ENCODE data around the gene BRPF1.
A peak's percentile ranks its signal among the peaks of the same experiment; 100 is the strongest.

Gene BRPF1

DNA sequence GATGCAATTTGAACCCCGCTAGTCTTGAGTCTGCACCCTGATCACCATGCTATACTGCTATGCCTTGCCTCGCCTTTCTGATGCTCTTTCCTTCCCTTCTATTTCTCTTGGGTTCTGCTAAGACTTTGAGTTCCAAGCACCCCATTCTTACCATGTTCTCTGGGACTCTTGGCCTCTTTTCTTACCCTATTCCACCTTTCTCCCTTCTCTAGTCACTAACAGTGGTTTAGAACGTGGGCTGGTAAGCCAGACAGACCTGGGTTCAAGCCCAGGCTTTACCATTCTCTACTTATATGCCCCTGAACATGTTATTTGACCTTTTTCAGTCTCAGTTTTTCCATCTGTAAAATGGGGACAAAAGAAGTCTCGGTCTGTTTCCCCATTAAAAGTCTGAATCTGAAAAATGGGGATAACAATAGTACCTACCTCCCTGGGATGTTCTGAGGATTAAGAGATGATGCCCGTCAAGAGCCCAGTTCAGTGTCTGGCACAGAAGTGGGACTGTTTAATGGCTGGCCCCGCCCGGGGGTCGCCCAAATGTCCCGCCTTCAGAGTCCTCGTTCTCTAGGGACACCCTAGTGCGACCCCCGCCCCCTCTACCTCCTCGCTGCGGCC lies 60.4 kb downstream of the BRPF1 start:
- Histone ChIP-seq H3F3A (ENCODE audit: low read depth) (no peaks in the 10 kb centered on the region), H3K9me2 (replicated peaks; ENCODE audit: low read depth, low read length) (no peaks in the 10 kb centered on the region), H3K36me3 (ENCODE audit: insufficient read depth, low read length) (no peaks in the 10 kb centered on the region; the same call in 1 of the 2 replicates), H4K20me1 (ENCODE audit: insufficient read depth, low read length, poor library complexity, severe bottlenecking) (peaks cover 24% of the 10 kb centered on the region), H3K9me3 (ENCODE audit: insufficient read depth, low read depth, low read length) (no peaks in the 10 kb centered on the region), H3K4me1 (ENCODE audit: insufficient read depth, low read length, poor library complexity, severe bottlenecking) (peaks cover 39% of the 10 kb centered on the region), H2AFZ (ENCODE audit: low read length) (peak overlapping the region; percentile 82; the same call in 1 of the 2 replicates), H3K79me2 (ENCODE audit: insufficient read depth, low read length) (peaks cover 69% of the 10 kb centered on the region), H3K27me3 (ENCODE audit: insufficient read depth, low read length, poor library complexity, severe bottlenecking) (no peaks in the 10 kb centered on the region), H3K4me2 (ENCODE audit: low read depth, low read length, poor library complexity, severe bottlenecking) (peak overlapping the region; percentile 96), H3K9ac (ENCODE audit: low read depth, low read length, poor library complexity, severe bottlenecking) (peak overlapping the region; percentile 99), H3K4me3 (ENCODE audit: low read length, poor library complexity, severe bottlenecking) (peak overlapping the region; percentile 97)
- TF ChIP-seq, protein P1, sequence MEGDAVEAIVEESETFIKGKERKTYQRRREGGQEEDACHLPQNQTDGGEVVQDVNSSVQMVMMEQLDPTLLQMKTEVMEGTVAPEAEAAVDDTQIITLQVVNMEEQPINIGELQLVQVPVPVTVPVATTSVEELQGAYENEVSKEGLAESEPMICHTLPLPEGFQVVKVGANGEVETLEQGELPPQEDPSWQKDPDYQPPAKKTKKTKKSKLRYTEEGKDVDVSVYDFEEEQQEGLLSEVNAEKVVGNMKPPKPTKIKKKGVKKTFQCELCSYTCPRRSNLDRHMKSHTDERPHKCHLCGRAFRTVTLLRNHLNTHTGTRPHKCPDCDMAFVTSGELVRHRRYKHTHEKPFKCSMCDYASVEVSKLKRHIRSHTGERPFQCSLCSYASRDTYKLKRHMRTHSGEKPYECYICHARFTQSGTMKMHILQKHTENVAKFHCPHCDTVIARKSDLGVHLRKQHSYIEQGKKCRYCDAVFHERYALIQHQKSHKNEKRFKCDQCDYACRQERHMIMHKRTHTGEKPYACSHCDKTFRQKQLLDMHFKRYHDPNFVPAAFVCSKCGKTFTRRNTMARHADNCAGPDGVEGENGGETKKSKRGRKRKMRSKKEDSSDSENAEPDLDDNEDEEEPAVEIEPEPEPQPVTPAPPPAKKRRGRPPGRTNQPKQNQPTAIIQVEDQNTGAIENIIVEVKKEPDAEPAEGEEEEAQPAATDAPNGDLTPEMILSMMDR (conservative IDR thresholded peaks at IDR 0.05; ENCODE audit: low read length): no peak
- TF ChIP-seq EZH2phosphoT487 (IDR thresholded peaks at IDR 0.05; ENCODE audit: borderline replicate concordance): no peak

DNA sequence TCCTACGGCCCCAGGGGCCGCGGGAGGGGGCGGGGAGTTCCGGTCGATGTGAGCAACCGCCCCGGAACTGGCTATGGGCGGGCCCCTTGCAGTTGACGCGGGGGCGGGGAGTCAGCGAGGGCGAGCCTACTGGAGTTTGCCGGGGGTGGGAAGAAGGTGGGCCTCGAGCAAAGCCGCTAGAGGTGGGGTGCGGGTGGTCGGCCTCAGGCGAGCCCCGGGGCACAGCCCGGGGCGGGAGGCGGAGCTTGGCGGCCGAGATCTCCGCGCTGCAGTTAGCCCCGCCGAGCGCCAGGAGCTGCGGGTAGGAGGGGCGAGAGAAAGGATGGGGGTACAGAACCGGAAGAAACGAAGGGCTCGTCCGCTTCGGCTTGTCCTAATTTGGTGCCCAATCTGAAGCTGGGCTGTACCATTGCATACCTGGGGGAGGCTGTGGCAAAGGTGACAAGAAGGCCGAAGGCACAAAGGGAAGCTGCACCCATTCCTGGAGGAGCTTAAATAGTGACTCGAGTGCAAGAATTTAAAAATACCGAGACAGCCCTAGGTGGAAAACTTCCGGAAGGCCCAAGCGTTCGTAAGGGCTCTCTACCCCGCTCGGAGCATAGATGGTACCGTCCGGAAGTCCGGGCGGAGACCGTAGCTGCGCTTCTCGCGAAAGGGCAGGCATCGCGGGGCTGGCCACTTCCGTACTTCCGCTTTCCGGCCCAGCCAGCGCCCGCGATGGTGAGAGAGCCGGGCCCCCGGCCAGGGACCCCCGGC lies 61.0 kb downstream of the BRPF1 start, which contains the start of the genes ARPC4 and TADA3:
TSS of gene ARPC4 (plus strand) at position 678 of the 756 bp plus-strand sequence. CDS start at position 718, 40 bp downstream.
TSS of gene TADA3 (minus strand) at position 69 of the 756 bp plus-strand sequence. CDS start 1,007 bp downstream, outside the sequence.
- H3K36me3 ChIP-seq (ENCODE audit: insufficient read depth, low read length): peaks cover 6% of the 10 kb centered on the region; the same call in 1 of the 2 replicates
- peak within 1 kb of the TSS; percentile 99 for H3K9ac ChIP-seq (ENCODE audit: low read depth, low read length, poor library complexity, severe bottlenecking)
- peaks cover 24% of the 10 kb centered on the region for H4K20me1 ChIP-seq (ENCODE audit: insufficient read depth, low read length, poor library complexity, severe bottlenecking)
- no peaks in the 10 kb centered on the region for H3K9me3 ChIP-seq (ENCODE audit: insufficient read depth, low read depth, low read length)
- H3K9me2 ChIP-seq (replicated peaks; ENCODE audit: low read depth, low read length): no peaks in the 10 kb centered on the region
- no peak for TF ChIP-seq EZH2phosphoT487 (IDR thresholded peaks at IDR 0.05; ENCODE audit: borderline replicate concordance)
- TF ChIP-seq, protein P1 (conservative IDR thresholded peaks at IDR 0.05; ENCODE audit: low read length): no peak
- no peaks in the 10 kb centered on the region for H3F3A ChIP-seq (ENCODE audit: low read depth)
- H3K79me2 ChIP-seq (ENCODE audit: insufficient read depth, low read length): peaks cover 76% of the 10 kb centered on the region
- H3K27me3 ChIP-seq (ENCODE audit: insufficient read depth, low read length, poor library complexity, severe bottlenecking): no peaks in the 10 kb centered on the region
- peak within 1 kb of the TSS; percentile 82 for H2AFZ ChIP-seq (ENCODE audit: low read length)
- peaks cover 39% of the 10 kb centered on the region for H3K4me1 ChIP-seq (ENCODE audit: insufficient read depth, low read length, poor library complexity, severe bottlenecking)
- peak within 1 kb of the TSS; percentile 96 for H3K4me2 ChIP-seq (ENCODE audit: low read depth, low read length, poor library complexity, severe bottlenecking)
- H3K4me3 ChIP-seq (ENCODE audit: low read length, poor library complexity, severe bottlenecking): peak within 1 kb of the TSS; percentile 97

DNA sequence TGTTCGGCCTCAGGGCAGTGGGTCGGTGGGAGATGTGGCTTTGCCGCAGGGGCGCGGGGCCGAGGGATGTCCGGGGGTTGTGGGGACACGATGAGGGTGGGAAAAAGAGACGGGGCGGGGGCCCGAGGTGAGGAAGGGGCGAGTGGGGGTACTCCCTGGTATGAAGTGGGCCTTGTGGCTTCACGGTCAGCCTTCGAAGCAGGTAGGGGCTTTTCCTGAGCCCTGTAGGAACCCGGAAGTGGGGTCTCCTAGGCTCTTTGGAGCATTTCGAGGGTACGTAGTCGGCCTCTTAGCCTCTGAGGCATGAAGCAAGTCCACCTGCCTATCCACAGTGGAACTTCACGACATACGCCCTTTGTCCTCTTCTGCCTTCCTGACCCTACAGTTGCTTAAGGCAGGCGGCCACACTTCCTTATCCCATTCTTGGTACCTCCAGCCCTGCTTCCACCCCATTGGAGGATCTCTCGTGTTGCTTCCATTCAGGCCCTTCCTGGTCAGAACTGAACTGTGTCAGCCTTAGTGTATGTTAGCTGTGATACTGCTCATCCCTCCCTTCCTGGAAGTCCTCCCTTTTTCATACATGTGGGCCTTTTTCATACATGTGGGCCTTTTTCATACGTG lies 61.7 kb downstream of the BRPF1 start:
- Histone ChIP-seq H3K9ac (ENCODE audit: low read depth, low read length, poor library complexity, severe bottlenecking) (peak overlapping the region; percentile 99), H3K4me1 (ENCODE audit: insufficient read depth, low read length, poor library complexity, severe bottlenecking) (peaks cover 39% of the 10 kb centered on the region), H3K27me3 (ENCODE audit: insufficient read depth, low read length, poor library complexity, severe bottlenecking) (no peaks in the 10 kb centered on the region), H3K4me3 (ENCODE audit: low read length, poor library complexity, severe bottlenecking) (peak overlapping the region; percentile 97), H3F3A (ENCODE audit: low read depth) (no peaks in the 10 kb centered on the region), H3K36me3 (ENCODE audit: insufficient read depth, low read length) (peaks cover 12% of the 10 kb centered on the region; the same call in 1 of the 2 replicates), H3K79me2 (ENCODE audit: insufficient read depth, low read length) (peaks cover 83% of the 10 kb centered on the region), H3K9me2 (replicated peaks; ENCODE audit: low read depth, low read length) (no peaks in the 10 kb centered on the region), H3K4me2 (ENCODE audit: low read depth, low read length, poor library complexity, severe bottlenecking) (peak overlapping the region; percentile 96), H3K9me3 (ENCODE audit: insufficient read depth, low read depth, low read length) (no peaks in the 10 kb centered on the region), H2AFZ (ENCODE audit: low read length) (peak overlapping the region; percentile 82; the same call in 1 of the 2 replicates), H4K20me1 (ENCODE audit: insufficient read depth, low read length, poor library complexity, severe bottlenecking) (peaks cover 24% of the 10 kb centered on the region)
- no peak for TF ChIP-seq EZH2phosphoT487 (IDR thresholded peaks at IDR 0.05; ENCODE audit: borderline replicate concordance)
- TF ChIP-seq, protein P1 (conservative IDR thresholded peaks at IDR 0.05; ENCODE audit: low read length): no peak

Data from Loucy (cell line).